ENCODE measurements around the gene GRK1.

GRK1 gene

DNA sequence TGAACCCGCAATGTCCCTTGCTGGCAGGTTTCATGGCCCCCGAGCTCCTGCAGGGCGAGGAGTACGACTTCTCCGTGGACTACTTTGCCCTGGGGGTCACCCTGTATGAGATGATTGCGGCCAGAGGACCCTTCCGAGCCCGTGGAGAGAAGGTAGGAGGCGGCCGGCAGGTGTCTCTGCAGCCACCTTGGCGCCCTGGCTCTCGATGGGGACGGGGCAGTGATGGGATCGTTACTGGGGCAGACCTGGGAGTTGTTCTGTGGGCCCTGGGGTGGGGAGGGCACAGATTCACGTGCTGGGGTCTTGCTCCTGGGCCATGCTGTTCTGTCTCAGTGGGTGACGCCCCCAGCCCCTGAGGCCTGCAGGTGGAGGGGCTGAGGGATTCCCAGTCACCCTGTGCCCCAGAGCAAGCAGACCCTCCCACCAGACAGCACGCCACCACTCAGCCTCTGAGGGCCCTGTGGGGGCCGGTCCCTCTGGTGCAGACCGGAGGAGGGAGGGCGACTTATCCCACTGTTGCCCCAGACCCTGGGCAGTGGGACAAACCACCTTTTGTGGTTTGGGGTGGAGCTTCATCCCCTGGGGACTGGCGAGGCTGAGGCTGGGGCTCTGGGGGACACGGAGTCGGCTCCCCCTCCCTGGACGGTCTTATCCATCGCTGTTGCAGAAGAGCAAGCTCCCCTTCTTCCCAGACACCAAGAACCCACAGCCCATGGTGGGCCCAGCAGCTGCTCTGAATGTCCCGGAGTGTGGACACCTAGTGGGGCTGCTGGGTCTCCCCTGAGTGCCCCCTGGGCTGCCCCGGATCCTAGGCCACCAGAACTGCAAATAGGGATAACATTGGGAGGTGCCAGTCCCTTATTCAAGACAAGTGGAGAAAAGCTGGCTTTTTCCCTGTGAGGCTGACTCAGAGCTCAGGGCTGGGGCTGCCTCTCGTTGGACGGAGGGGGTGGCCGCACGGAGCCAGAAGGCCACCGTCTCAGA, 64.5 kb downstream of the GRK1 start:
- DNase-seq = no peak

DNA sequence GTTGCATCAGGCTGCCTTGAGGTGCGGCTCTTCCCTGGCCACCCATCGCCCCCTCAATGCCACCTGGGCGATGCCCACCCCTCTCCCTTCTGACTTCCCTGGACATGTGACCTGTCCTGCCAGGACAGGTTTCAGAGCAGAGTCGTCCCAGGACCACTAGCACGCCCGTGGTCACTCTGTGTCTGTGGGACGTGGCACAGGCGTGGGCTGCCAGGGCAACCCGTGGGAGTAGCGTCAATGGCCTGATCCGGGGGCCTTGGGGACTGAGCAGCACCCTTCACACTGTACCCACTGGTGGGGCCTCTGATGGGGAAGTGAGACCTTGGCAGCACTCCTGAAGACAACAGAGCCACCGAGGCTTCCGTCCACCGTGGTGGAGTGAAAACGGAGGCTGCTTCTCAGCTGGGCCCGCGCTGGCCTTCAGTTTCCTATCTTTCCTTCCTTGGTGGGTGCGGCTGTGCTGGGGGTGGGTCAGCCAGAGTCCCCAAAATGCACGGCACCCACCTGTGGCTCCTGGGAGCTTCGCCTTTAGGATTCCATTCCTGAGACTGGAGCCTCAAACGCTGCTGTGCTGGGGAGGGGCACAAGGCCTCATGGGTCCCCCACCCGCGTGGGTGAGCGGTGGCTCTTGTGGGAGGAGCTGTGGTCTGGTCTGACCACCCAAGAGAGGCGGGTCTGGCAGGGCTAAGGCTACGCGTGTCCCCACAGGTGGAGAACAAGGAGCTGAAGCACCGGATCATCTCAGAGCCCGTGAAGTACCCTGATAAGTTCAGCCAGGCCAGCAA, 65.3 kb downstream of the GRK1 start:
- DNase-seq = no peak

DNA sequence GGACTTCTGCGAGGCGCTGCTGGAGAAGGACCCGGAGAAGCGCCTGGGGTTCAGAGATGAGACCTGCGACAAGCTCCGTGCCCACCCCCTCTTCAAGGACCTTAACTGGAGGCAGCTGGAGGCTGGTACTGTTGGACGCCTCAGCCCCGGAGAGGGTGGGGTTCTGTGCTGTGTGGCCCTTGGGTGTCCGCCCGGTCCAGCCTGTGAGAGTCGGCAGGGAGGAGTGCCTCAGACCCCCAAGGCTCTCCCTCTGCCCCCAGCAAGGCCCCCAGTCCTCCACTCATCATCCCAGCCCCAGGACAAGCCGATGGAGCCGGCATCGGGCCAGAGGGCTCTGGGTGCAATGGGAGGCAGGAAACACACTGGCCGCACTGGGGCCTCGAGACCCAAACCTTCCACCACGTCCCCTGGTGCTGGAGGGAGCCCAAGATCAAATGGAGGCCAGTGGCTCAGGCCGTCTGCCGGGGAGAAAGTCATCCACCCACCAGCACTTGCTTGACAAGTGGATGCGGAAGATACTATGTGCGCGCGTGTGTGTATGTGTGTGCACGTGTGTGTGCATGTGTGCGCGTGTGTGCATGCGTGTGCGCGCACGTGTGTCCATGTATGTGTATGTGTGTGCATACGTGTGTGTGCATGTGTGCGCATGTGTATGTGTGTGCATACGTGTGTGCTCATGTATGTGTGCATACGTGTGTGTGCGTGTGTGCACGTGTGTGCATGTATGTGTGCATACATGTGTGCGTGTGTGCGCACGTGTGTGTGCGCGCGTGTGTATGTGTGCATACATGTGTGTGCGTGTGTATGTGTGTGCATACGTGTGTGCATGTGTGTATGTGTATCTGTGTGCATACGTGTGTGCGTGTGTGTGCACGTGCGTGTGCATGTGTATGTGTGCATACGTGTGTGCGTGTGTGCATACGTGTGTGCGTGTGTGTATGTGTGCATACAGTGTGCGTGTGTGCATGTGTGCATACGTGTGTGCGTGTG, 66.2 kb downstream of the GRK1 start:
- no peak for DNase-seq

DNA sequence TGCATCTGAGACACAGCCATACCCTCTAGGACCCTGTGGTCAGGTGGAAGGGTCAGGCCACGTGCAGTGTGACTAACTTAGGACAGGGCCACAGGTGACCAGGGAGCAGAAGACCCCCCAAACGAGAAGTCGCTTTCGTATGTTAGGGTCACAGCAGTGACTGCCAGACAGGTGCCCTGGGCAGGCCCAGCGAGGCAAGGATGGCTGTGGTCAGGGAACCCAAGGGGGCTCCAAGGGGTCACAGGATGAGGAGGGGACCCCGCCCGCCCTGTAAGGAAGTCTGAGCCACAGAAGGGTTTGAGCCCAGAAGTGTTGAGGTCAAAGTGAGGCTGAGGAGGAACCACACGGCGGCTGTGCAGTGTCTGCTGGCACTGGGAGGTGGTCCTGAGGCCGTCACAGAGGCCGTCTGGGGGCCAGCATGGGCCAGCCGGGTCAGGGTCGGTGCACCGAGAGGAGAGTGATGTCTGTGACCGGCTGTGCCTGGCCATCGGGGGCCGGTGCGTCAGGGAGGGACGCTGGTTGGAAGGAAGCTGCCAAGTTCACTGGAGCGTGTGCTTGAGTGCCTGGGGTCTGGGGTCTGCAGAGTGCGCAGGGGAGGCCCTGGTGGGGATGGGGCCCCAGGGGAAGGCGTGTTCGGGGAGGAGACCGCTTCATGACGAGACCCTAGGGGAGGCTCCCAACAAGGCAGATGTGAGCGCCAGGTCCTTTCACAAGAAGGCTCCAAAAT, 67.2 kb downstream of the GRK1 start:
- no peak for DNase-seq

DNA sequence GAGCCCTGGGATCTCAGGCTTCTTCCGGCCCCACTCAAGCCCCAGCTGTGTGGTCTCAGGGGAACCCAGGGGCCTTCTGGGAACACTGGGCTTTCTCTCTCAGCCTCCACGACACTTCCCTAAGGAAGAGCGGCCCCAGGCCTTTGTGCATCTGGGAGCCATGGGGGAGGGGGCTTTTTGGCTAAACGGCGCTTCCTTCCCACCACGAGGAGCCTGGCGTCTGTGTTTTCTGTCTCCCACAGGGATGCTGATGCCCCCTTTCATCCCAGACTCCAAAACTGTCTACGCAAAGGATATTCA, 67.8 kb downstream of the GRK1 start:
- DNase-seq = no peak

DNA sequence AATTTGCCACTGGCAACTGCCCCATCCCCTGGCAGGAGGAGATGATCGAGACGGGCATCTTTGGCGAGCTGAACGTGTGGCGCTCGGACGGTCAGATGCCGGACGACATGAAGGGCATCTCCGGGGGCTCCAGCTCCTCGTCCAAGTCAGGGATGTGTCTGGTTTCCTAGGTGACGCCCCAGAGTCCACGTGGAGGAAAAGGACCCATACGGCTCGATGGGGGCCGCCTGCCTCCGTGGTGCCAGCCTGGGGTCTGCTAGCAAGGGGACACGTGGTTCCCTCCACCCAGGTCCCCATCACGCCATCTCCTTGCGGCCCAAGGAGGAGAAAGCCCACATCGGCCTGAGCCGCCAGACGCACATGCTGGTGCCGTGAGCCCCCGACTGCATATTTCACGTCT, 68.2 kb downstream of the GRK1 start:
- no peak for DNase-seq

DNA sequence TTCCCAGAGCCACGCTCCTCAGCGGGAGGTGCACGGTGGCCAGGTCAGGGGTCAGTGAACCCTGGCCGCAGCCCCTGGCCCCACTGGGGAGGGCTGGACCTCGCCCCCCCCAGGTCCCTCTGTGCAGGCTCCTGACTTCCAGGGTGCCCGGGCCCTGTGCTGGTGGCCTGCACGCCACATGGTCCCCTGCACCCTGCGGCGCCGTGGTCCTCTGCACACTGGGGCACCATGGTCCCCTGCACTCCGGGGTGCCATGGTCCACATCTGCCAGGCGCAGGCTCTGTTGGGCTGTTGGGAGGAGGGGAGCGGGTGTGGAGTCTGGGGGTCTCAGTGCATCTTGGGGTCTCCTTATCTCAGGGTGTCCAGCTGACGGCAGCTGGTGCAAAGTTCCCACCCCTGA, 68.7 kb downstream of the GRK1 start:
- DNase-seq = no peak

DNA sequence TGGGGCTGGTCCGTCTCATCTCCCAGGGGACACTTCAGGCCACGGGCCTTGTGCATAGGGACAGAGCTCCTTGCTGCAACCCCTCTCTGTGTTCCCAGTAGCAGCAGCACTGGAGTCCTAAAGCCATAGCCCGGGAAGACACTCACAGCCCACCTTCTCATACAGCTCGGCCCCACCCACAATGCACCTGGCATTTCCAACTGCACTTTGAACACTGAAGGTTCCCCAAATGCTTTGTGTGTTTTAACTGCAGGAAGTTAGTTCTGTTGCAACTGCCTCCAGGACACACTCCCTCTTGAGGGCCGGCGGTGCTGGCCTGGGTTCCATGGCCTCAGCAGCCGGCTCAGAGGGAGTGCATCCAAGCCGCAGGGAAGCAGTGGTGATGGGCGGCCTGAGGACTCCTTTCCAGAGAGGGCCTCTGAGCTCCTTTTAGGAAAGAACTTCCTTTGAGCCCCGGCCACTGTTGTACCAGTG, 69.3 kb downstream of the GRK1 start:
- DNase-seq = no peak

DNA sequence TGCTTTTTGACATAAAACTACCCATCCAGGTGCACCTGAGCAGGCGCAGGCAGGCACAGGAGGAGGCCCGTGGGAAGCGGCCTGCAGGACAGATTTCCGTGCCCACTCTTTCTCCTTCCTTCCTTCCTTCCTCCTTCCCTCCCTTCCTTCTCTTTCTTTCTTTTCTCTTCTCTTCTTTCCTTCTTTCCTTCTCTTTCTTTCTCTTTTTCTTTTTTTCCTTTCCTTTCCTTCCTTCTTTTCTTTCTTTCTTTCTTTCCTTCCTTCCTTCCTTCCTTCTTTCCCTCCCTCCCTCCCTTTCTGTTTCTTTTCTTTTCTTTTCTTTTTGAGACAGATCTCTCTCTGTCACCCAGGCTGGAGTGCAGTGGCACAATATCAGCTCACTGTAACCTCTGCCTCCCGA, 70.8 kb downstream of the GRK1 start:
- DNase-seq = no peak

DNA sequence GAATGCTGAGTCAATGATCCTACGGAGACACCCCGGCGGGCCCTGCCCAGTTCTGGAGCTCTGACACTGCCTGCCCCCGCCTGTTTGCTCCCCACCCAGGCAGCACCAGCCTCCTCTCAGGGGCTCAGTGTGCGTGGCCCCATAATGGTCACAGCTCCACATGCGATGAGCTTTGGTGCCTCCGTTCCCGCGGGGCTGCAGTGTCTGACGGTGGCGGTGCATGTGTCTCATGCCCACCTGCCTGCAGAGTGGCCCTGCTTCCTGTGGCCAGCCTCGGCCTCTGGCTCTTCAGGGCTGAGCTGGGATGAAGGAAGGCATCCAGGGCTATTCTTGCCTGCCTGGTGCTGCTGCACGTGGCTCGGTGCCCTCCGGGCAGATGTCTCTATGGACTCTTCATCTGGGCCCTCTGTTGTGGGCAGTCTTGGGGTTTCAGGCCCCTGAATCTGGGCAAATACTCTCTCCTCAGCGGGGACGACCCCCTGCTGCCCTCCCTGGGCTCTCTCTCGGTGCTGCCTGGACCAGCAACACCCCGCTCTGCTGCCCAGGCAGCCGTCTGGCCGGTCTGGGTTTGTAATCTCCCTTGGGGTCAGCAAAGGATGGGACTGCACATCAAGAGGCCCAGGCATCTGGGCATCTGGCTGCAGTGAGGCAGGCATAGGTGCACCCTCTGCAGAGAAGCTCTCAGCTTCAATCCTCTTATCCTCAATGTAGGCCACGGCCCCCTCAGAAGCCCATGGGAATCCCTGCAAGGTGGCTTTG, 72.7 kb downstream of the GRK1 start:
- no peak for DNase-seq

DNA sequence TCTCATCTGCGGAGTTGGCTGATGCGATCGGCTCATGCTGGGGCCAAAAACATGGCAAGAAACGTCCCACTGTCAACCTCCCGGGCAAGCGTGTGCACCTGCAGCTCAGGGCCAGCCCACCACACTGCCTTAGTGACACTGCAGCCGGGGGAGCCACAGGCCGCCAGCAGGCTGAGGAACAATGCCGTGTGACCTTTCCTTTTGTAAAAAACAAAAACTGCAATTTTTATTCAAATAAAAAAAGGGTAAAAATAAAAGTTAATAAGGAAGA, 73.2 kb downstream of the GRK1 start:
- no peak for DNase-seq

DNA sequence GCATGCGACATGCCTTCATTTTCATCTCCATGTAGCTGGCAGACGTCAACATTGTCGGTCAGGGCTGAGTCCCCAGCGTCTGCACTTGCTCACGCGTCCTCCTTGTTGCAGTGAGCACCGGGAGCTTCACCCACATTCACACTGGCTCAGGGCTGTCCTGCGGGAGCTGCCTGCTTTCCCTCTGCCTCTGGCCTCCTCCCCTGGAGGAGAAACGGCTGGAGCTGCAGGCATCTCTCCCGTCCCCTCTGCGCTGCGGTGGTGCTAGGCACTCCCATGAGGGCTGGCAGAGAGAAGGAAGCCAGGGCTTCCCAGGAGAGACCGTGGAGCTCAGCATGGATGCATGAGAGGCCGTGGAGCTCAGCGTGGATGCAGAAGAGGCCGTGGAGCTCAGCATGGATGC, 73.6 kb downstream of the GRK1 start:
- no peak for DNase-seq

DNA sequence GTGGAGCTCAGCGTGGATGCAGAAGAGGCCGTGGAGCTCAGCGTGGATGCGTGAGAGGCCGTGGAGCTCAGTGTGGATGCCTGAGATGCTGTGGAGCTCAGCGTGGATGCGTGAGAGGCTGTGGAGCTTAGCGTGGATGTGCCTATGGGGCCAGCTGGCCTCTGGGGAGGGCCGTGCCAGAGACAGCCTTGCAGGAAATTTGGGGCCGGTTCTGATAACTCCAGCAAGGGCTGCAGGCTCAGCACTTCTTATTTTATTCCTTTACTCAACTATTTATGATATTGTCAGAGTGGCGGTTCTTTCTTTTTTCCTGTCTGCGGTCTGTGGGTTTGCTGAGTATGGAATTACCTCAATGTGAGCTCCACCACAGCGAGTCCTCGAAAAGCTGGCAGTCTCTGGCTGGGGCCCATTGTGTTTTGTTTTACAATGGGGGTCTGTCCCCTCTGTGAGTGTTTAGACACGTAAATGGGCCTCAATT, 74.2 kb downstream of the GRK1 start:
- DNase-seq = no peak

DNA sequence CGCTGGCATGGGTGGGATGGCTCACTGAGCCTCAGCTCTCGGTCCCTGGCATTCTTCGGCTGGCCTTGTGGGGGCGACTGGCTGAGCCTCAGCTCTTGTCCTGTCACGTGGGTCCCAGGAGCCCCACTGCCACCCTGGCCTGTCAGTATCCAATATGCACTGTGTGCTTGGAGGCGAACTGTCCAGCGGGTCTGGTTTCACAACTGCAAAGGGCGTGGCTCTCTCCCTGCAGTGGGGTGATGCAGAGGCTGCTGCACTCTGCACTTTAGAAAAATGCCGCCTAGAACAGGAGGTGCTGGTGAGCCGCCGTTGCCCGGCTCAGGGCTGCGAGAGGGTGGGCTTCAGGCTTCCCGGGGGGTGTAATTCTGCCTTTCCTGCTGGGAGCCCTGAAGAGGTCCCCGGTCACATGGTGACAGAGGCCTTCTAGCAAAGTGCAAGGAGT, 75.0 kb downstream of the GRK1 start:
- peak; percentile 96 for DNase-seq

DNA sequence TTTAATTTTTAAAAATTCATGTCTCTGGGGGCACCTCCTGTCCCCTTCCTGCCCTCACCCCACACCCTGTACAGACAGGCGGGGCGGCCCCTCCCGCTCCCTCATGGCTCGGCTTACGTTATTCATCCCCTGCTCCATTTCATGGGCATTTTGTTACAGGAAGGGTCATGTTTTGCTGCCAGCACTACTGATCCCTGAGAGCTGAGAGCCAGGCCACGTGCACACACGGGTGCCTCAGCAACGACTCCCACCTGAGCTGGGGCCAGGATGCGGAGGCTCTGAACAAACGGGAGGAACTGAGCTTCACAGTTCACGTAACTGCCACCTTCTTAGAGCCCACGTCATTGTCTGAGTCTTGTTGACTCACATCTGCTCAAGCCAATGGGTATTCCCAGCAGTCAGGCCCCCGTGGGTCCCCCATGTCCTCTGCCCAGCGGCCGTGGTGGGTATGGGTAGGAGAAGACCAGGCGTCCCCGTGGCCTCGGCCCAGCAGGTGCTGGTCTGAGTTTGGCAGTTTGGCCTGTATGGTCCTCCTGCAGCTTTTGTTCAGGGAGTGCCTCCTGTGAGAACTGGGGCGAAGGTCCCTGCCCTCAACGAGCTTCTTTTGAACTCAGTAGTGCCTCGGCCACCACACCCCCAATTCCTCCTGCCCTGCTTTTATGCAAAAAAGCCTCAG, 75.6 kb downstream of the GRK1 start:
- peak; percentile 61 for DNase-seq

DNA sequence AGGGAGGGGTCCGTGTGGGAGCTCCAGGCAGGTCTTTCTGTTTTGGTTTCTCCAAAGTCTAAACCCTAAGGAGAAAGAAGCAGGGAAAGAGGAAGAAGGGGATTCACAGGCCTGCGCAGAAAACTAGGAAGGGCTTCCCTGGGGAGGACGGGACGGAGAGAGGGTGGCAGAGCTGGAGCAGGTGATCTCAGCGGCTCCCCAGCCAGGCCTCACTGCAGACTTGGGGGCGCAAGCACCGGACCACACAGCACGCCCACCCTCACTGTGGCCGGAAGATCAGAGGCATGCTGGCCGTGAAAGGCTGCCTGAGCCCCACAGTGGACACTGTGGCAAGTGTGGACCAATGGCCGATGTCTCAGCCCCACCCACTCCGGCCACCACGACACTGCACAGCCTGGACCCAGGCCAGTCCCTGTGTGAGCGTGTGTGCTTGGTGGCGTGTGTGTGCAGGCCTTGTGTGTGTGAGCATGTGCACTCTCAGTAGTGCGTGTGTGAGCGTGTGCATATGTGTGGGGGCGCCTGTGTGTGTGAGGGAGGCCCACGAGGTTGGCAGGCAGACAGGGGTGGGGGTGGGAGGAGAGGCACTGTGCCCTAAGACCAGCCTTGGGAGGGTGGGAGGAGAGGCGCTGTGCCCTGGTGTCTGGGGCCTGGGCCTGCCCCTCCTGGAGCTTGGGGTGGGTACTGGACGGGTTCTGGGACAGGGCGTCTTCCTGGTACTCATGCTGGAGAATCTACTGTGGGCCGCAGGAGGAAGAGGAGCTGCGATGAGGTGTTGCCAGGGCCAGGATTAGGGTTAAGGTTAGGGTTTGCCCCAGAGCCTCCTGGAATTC, 76.6 kb downstream of the GRK1 start:
- DNase-seq = no peak

DNA sequence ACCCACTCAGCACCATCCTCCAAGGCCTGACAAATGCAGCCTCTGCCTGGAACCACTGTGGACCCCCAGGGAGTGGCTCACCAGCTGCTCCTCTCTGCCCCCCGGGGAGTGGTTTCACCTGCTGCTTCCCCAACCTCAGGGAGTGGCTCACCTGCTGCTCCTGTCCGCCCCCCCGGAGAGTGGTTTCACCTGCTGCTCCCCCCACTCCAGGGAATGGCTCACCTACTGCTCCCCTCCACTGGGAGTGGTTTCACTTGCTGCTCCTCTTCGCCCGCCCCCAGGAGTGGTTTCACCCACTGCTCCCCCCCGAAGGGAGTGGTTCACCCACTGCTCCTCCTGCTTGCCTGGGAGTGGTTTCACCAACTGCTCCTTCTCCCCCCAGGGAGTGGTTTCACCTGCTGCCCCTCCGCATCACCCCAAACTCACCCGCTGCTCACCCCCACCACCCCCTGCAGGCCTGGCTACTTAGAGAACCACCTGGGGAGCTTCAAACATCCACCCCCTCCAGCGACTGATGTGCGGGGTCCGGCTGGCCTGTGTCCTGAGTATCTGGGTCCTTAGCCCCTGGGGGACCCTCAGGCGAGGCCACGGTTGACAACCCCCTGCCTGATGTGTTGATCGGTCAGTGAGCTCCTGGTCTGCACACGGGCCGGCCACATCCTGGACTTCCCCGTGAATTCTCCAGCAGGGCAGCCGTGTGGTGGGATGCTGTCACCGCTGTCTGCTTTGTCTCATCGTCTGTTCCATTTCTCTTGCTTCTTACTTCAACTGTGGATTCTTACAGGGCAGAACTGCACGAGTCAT, 77.4 kb downstream of the GRK1 start:
- DNase-seq = peak; percentile 32

DNA sequence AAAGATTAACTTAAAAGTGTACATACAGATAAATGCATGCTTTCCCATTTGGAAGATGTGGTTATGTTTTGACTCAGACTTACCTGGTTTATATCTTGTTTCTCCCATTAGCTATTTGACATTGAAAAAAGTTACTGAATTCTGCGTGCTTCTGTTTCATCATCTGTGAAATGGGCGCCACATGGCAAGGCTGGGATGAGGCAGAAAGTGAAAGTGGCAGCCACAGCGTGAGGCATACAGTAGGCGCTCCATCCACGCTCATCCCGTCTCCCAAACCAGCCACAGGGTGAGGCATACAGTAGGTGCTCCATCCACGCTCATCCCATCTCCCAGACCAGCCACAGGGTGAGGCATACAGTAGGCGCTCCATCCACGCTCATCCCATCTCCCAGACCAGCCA, 78.0 kb downstream of the GRK1 start:
- DNase-seq = no peak

Measured in NCI-H526 treated with DMSO at 0.1 percent for 48 hours (cell line).